ENCODE results near the gene C2CD2L.

- no peak for TF ChIP-seq PPARA (CRISPR knock-in tag; IDR thresholded peaks at IDR 0.05; ENCODE audit: borderline replicate concordance)
- TF ChIP-seq, protein P1, sequence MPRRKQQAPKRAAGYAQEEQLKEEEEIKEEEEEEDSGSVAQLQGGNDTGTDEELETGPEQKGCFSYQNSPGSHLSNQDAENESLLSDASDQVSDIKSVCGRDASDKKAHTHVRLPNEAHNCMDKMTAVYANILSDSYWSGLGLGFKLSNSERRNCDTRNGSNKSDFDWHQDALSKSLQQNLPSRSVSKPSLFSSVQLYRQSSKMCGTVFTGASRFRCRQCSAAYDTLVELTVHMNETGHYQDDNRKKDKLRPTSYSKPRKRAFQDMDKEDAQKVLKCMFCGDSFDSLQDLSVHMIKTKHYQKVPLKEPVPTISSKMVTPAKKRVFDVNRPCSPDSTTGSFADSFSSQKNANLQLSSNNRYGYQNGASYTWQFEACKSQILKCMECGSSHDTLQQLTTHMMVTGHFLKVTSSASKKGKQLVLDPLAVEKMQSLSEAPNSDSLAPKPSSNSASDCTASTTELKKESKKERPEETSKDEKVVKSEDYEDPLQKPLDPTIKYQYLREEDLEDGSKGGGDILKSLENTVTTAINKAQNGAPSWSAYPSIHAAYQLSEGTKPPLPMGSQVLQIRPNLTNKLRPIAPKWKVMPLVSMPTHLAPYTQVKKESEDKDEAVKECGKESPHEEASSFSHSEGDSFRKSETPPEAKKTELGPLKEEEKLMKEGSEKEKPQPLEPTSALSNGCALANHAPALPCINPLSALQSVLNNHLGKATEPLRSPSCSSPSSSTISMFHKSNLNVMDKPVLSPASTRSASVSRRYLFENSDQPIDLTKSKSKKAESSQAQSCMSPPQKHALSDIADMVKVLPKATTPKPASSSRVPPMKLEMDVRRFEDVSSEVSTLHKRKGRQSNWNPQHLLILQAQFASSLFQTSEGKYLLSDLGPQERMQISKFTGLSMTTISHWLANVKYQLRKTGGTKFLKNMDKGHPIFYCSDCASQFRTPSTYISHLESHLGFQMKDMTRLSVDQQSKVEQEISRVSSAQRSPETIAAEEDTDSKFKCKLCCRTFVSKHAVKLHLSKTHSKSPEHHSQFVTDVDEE (CRISPR knock-in tag; IDR thresholded peaks at IDR 0.05) = no peak
- TF ChIP-seq, protein P2, sequence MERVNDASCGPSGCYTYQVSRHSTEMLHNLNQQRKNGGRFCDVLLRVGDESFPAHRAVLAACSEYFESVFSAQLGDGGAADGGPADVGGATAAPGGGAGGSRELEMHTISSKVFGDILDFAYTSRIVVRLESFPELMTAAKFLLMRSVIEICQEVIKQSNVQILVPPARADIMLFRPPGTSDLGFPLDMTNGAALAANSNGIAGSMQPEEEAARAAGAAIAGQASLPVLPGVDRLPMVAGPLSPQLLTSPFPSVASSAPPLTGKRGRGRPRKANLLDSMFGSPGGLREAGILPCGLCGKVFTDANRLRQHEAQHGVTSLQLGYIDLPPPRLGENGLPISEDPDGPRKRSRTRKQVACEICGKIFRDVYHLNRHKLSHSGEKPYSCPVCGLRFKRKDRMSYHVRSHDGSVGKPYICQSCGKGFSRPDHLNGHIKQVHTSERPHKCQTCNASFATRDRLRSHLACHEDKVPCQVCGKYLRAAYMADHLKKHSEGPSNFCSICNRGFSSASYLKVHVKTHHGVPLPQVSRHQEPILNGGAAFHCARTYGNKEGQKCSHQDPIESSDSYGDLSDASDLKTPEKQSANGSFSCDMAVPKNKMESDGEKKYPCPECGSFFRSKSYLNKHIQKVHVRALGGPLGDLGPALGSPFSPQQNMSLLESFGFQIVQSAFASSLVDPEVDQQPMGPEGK (CRISPR knock-in tag; IDR thresholded peaks at IDR 0.05; ENCODE audit: borderline replicate concordance) = no peak
- TF ChIP-seq ZFP3 (CRISPR knock-in tag; IDR thresholded peaks at IDR 0.05) = no peak
- no peak for TF ChIP-seq ZFP30 (CRISPR knock-in tag; IDR thresholded peaks at IDR 0.05)
- TF ChIP-seq CSDC2 (CRISPR knock-in tag; IDR thresholded peaks at IDR 0.05) = no peak
- TF ChIP-seq RARB (CRISPR knock-in tag; IDR thresholded peaks at IDR 0.05) = no peak
- no peak for TF ChIP-seq TOX (CRISPR knock-in tag; IDR thresholded peaks at IDR 0.05; ENCODE audit: borderline replicate concordance)
- TF ChIP-seq OSR1 (CRISPR knock-in tag; IDR thresholded peaks at IDR 0.05) = no peak
- TF ChIP-seq ZNF565 (CRISPR knock-in tag; conservative IDR thresholded peaks at IDR 0.05; ENCODE audit: low read depth) = no peak
- TF ChIP-seq SNAI2 (CRISPR knock-in tag; IDR thresholded peaks at IDR 0.05) = no peak
- TF ChIP-seq, protein P3, sequence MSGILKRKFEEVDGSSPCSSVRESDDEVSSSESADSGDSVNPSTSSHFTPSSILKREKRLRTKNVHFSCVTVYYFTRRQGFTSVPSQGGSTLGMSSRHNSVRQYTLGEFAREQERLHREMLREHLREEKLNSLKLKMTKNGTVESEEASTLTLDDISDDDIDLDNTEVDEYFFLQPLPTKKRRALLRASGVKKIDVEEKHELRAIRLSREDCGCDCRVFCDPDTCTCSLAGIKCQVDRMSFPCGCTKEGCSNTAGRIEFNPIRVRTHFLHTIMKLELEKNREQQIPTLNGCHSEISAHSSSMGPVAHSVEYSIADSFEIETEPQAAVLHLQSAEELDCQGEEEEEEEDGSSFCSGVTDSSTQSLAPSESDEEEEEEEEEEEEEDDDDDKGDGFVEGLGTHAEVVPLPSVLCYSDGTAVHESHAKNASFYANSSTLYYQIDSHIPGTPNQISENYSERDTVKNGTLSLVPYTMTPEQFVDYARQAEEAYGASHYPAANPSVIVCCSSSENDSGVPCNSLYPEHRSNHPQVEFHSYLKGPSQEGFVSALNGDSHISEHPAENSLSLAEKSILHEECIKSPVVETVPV (CRISPR knock-in tag; IDR thresholded peaks at IDR 0.05) = no peak
Observed at GRCh38 chr11:119085437-119085847, 21.7 kb upstream of the C2CD2L start.
